ENCODE measurements around the gene ITGA1. TPM values are rescaled to one million over a fixed set of nuclear protein-coding genes. Genes with fewer than 3 reads are reported as not detected.

The ITGA1 gene
- total RNA-seq, 1 donor from 2014 or later: 3.2 TPM

- TF ChIP-seq CTCF (conservative IDR thresholded peaks at IDR 0.05; ENCODE audit: low read depth, low read length): no peak
- no peak overlapping the region for H3K4me3 ChIP-seq (ENCODE audit: low read depth, low read length)
- DNase-seq (ENCODE audit: low read depth): no peak
Observed at GRCh38 chr5:52746539-52746938, 41.2 kb upstream of the ITGA1 start.

GRCh38 chr5:52748590-52748989 is 39.1 kb upstream of the ITGA1 start:
- TF ChIP-seq CTCF (conservative IDR thresholded peaks at IDR 0.05; ENCODE audit: low read depth, low read length): no peak
- no peak for DNase-seq (ENCODE audit: low read depth)
- no peak overlapping the region for H3K4me3 ChIP-seq (ENCODE audit: low read depth, low read length)

- no peak for DNase-seq (ENCODE audit: low read depth)
- H3K4me3 ChIP-seq (ENCODE audit: low read depth, low read length): no peak overlapping the region
- TF ChIP-seq CTCF (conservative IDR thresholded peaks at IDR 0.05; ENCODE audit: low read depth, low read length): no peak
Observed at GRCh38 chr5:52749666-52750065, 38.0 kb upstream of the ITGA1 start.

GRCh38 chr5:52751137-52751536 is 36.6 kb upstream of the ITGA1 start:
- DNase-seq (ENCODE audit: low read depth): no peak
- no peak for TF ChIP-seq CTCF (conservative IDR thresholded peaks at IDR 0.05; ENCODE audit: low read depth, low read length)
- H3K4me3 ChIP-seq (ENCODE audit: low read depth, low read length): no peak overlapping the region

GRCh38 chr5:52754051-52754450 is 33.7 kb upstream of the ITGA1 start:
- H3K4me3 ChIP-seq (ENCODE audit: low read depth, low read length): no peak overlapping the region
- DNase-seq (ENCODE audit: low read depth): no peak
- no peak for TF ChIP-seq CTCF (conservative IDR thresholded peaks at IDR 0.05; ENCODE audit: low read depth, low read length)

GRCh38 chr5:52757527-52757926 is 30.2 kb upstream of the ITGA1 start:
- DNase-seq (ENCODE audit: low read depth): no peak
- H3K4me3 ChIP-seq (ENCODE audit: low read depth, low read length): no peak overlapping the region
- TF ChIP-seq CTCF (conservative IDR thresholded peaks at IDR 0.05; ENCODE audit: low read depth, low read length): no peak

- no peak for TF ChIP-seq CTCF (conservative IDR thresholded peaks at IDR 0.05; ENCODE audit: low read depth, low read length)
- DNase-seq (ENCODE audit: low read depth): no peak
- H3K4me3 ChIP-seq (ENCODE audit: low read depth, low read length): no peak overlapping the region
Observed at GRCh38 chr5:52758014-52758413, 29.7 kb upstream of the ITGA1 start.

Measured in epithelial cell of proximal tubule (primary cell).